KMS-11 (cell line): ENCODE data around the gene SYNE1.

Experiments used
- H2AFZ ChIP-seq: fragments of 200-600 bp; sonication (generic); 2 replicates; pipeline ENCODE4 v1.6.1; 2016; ENCODE audit warnings: antibody characterized with exemption, mixed run types, low read depth
- H3K27ac ChIP-seq: fragments of 200-600 bp; sonication (generic); 2 replicates; pipeline ENCODE4 v1.6.1; 2016; ENCODE audit warnings: mild to moderate bottlenecking, mixed run types
- H3K27me3 ChIP-seq: fragments of 200-600 bp; sonication (generic); 2 replicates; pipeline ENCODE4 v1.6.1; 2017; ENCODE audit warnings: mild to moderate bottlenecking, low read depth, mixed run types, moderate library complexity; ENCODE audit not compliant: insufficient read depth
- H3K36me3 ChIP-seq: fragments of 200-600 bp; sonication (generic); 2 replicates; pipeline ENCODE4 v1.6.1; 2017; ENCODE audit warnings: mild to moderate bottlenecking, mixed run types; ENCODE audit not compliant: insufficient read depth
- H3K4me1 ChIP-seq: fragments of 200-600 bp; sonication (generic); 2 replicates; pipeline ENCODE4 v1.6.1; 2016; ENCODE audit warnings: mild to moderate bottlenecking, low read depth, mixed run types; ENCODE audit not compliant: poor library complexity, severe bottlenecking
- H3K4me2 ChIP-seq: fragments of 200-600 bp; sonication (generic); 2 replicates; pipeline ENCODE4 v1.7.0; 2016; ENCODE audit warnings: mild to moderate bottlenecking, mixed run types
- H3K4me3 ChIP-seq: fragments of 200-600 bp; sonication (generic); IDR thresholded peaks from 2 replicates; pipeline ENCODE4 v1.6.1; 2017; ENCODE audit warnings: low read depth, low read length, mixed read lengths; ENCODE audit not compliant: insufficient read depth
- H3K79me2 ChIP-seq: fragments of 200-600 bp; sonication (generic); 2 replicates; pipeline ENCODE4 v1.6.1; 2016; ENCODE audit warnings: low read depth, mixed run types; ENCODE audit not compliant: insufficient read depth
- H3K9ac ChIP-seq: fragments of 200-600 bp; sonication (generic); 2 replicates; pipeline ENCODE4 v1.6.1; 2016; ENCODE audit warnings: mild to moderate bottlenecking, mixed run types
- H4K20me1 ChIP-seq: fragments of 200-600 bp; sonication (generic); 2 replicates; pipeline ENCODE4 v1.6.1; 2016; ENCODE audit warnings: mild to moderate bottlenecking, mixed run types; ENCODE audit not compliant: insufficient read depth
- TF ChIP-seq, protein P1 (sequence below): fragments of 200-600 bp; sonication (generic); conservative IDR thresholded peaks from 2 replicates; pipeline ENCODE4 v1.6.1; 2017; ENCODE audit warnings: low read depth, mild to moderate bottlenecking, antibody characterized with exemption, low read length, moderate library complexity, mixed read lengths

The SYNE1 gene

DNA sequence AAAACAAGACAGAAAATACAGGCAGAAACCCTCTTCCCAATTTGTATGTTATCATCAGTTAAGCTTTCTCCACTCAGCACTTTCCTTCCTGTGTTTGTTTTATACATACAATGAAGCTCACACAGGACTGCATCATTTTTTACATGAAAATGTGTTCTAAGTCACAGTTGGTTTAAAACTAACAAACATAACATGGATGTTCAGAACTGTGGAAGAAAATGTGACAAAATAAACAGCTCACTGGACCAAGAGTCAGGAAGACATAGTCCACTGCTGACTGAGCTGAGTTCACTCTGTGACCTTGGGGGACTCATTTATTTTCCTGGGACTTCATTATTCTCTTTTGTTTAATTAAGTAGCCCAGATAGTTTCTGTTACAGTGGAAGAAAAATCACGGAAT lies 331.5 kb downstream of the SYNE1 start:
- TF ChIP-seq, protein P1, sequence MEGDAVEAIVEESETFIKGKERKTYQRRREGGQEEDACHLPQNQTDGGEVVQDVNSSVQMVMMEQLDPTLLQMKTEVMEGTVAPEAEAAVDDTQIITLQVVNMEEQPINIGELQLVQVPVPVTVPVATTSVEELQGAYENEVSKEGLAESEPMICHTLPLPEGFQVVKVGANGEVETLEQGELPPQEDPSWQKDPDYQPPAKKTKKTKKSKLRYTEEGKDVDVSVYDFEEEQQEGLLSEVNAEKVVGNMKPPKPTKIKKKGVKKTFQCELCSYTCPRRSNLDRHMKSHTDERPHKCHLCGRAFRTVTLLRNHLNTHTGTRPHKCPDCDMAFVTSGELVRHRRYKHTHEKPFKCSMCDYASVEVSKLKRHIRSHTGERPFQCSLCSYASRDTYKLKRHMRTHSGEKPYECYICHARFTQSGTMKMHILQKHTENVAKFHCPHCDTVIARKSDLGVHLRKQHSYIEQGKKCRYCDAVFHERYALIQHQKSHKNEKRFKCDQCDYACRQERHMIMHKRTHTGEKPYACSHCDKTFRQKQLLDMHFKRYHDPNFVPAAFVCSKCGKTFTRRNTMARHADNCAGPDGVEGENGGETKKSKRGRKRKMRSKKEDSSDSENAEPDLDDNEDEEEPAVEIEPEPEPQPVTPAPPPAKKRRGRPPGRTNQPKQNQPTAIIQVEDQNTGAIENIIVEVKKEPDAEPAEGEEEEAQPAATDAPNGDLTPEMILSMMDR = no peak
- Histone ChIP-seq H3K27ac (no peak overlapping the region), H3K79me2 (no peaks in the 10 kb centered on the region), H4K20me1 (no peaks in the 10 kb centered on the region), H3K4me3 (no peak overlapping the region), H3K9ac (no peak overlapping the region), H3K4me1 (peaks cover 12% of the 10 kb centered on the region), H2AFZ (no peak overlapping the region), H3K4me2 (no peak overlapping the region), H3K36me3 (no peaks in the 10 kb centered on the region), H3K27me3 (no peaks in the 10 kb centered on the region)

DNA sequence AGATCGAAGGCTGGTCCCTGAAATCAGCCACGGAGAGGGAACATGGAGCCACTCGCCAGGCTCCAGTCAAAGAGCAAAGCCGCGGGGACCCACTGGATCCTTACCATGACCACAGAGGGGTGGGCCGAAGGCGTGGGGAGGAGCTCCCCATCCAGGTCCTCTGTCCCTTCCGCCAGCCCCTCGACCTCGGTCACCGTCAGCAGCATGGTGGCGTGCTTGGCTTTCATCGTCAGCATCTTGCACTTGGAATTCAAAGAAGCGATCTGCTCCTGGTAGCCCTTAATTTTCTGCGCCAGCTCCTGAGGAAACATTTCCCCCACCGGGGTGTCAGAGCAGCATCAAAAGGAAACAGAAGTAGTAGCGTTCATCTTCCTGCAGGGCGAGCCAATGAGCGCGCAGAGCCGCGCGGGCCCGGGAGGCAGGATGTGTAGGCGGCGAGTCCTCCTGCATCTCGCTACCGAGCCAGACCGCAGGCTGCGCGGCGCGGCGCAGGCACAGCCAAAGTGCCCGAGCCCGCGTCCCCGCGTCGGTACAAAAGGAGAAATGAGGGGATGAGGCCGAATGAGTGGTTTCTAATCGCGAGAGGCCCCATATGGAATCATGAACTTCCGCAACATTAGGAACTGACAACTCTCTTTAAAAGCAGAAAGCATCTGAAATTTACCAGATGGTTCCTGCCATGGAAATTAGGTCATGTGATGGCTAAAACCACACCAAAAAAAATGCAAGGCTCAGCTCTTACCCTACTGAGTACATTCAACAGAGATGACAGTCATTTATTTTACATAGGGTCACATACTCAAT lies 335.2 kb downstream of the SYNE1 start:
- Histone ChIP-seq H3K4me2 (peak overlapping the region; percentile 92), H4K20me1 (no peaks in the 10 kb centered on the region), H3K27ac (peak overlapping the region; percentile 72), H3K79me2 (no peaks in the 10 kb centered on the region), H3K4me1 (peaks cover 49% of the 10 kb centered on the region), H2AFZ (peak overlapping the region; percentile 81), H3K27me3 (no peaks in the 10 kb centered on the region), H3K4me3 (no peak overlapping the region), H3K36me3 (no peaks in the 10 kb centered on the region), H3K9ac (peak overlapping the region; percentile 61; the same call in 1 of the 2 replicates)
- TF ChIP-seq, protein P1 = peak; percentile 72

DNA sequence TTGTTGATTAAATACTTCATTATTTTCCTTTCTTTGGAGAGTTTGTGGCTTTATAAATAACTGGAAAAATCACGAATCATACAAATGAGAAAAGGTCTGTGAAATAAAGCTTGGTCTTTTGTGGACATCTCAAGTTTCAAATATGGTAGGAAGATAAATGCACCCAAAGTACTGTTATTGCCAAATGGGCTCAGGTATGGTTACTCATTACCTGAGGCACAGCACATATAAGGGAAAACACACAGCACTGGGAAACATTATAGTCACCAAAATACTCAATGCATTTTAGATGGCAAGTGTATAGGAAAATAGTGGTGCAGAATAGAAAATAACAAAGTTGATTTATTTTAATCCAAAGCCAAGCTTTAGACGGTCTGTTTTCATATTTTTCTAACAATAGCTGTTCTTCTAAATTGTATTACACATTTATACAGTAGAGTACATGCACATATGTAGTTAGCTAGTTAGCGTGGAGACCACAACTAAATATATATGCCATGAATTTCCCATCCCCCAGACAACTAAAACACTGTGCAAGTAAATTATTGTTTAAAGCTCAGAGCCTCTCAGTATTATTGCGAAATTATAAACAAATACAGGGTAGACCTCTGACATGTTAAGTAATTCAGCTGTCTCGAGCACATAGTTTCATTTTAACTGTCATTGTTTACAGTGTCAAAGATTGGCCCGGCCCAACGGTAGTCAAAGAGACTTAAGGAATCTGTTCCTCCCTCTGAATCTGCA lies 336.0 kb downstream of the SYNE1 start:
- Histone ChIP-seq H3K79me2 (no peaks in the 10 kb centered on the region), H3K4me3 (no peak overlapping the region), H2AFZ (peak overlapping the region; percentile 81), H3K9ac (peak overlapping the region; percentile 61; the same call in 1 of the 2 replicates), H3K4me1 (peaks cover 52% of the 10 kb centered on the region), H4K20me1 (no peaks in the 10 kb centered on the region), H3K27me3 (no peaks in the 10 kb centered on the region), H3K4me2 (peak overlapping the region; percentile 92), H3K27ac (peak overlapping the region; percentile 72), H3K36me3 (no peaks in the 10 kb centered on the region)
- TF ChIP-seq, protein P1 = no peak

DNA sequence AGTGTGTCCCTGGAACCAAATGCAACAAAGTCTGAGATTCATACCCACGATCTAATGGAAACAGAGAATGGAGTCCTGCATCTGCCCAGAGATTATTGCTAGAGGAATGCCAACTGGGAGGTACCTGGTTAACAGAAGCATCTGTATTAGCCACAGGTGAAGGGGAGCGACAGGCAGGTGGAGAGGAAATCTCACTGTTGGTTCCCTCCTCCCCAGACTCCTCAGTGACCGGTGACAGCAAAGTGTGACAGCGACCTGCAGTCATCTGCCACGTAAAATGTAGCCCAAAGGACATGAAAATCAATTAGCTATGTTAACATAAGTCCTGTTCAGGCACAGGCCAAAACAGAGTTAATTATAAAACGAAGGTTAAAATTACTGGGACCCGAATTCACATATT lies 336.6 kb downstream of the SYNE1 start:
- Histone ChIP-seq H3K4me2 (peak overlapping the region; percentile 92), H3K4me1 (peaks cover 52% of the 10 kb centered on the region), H4K20me1 (no peaks in the 10 kb centered on the region), H3K79me2 (no peaks in the 10 kb centered on the region), H3K9ac (no peak overlapping the region), H3K4me3 (no peak overlapping the region), H2AFZ (no peak overlapping the region), H3K36me3 (no peaks in the 10 kb centered on the region), H3K27ac (no peak overlapping the region), H3K27me3 (no peaks in the 10 kb centered on the region)
- TF ChIP-seq, protein P1 = no peak
